ENCODE data around the gene DSCAML1.

Gene DSCAML1

DNA sequence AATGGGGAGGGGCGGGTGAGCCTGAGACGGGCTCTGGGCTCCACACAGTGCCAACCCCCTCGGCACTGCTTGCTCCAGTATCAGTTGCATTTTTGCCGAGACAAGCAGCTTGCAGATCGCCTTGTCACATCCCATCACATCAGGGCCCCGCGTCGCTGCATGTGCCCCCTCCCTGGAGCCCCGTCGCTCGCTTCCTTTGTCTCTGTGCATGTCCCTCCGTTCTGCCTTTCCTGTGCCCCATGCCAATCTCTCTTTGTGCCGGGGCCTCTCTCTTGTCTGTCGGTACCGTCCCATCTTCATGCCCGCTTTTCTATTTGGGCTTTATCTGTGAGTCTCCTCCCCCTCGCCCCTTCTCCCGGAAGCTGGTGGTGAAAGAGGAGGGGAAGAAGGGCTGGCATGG, 267.2 kb downstream of the DSCAML1 start:
- Mint-ChIP-seq H3K4me3 (no peak overlapping the region), H3K9me3 (no peaks in the 10 kb centered on the region)
- DNase-seq (ENCODE audit: low spot score in 2 of 2): no peak

DNA sequence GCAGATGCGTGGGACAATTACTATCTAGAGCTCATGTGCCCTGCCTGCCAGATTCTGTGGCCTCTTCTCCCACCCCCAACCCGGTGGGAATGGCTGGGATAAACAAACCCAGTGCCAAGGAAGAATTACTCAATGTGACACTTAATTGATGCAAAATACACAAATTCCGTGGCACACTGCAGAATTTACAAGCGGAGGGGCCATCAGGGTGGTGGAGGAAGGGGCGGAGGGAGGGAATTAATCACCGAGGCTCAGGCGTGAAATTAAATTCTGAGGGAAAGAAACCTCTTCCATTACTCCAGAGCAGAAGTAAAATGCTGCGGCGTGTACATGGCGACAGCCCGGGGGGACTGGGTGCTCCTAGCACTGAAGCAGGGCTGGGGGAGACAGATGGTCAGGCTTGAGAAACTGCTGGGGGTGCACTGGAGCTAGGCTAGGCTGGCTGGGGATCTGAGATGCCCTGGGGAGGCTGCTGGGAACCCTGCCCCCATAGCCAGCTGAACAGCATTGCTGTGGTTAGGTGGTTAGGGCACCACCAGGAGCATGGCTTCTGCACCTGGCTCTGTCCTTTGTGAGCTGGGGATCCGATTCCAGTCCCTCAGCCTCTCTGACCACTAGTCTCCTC, 268.8 kb downstream of the DSCAML1 start:
- no peaks in the 10 kb centered on the region for H3K36me3 Mint-ChIP-seq
- peaks cover 5% of the 10 kb centered on the region for H3K4me1 Mint-ChIP-seq
- H3K9me3 Mint-ChIP-seq: no peaks in the 10 kb centered on the region
- ATAC-seq (no peak), DNase-seq (ENCODE audit: low spot score in 2 of 2) (no peak)
- no peak overlapping the region for H3K27ac Mint-ChIP-seq
- no peak overlapping the region for H3K4me3 Mint-ChIP-seq

More for the DNA sequence above, 267.2 kb downstream of the DSCAML1 start:
- no peaks in the 10 kb centered on the region for H3K36me3 Mint-ChIP-seq
- peaks cover 5% of the 10 kb centered on the region for H3K4me1 Mint-ChIP-seq
- no peak for ATAC-seq
- no peak overlapping the region for H3K27ac Mint-ChIP-seq

DNA sequence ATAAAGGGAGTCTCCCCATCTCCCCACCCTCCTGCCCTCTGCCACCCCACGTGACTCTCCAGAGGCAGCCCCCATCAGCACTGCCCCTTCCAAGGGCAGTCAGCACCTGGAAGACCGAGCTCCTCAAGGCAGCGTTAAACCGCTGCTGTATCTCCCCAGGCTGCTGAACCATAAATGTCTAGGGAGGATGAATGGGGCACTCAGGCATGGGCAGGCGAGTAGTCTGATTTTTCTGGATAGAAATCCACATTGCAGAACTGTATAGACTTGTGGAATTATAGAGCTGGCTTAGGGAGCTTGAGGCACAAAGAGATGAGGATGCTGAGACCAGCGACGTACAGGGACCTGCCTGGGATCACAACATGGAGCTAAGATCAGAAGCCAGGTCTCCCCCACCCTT, 269.7 kb downstream of the DSCAML1 start:
- no peak overlapping the region for H3K27ac Mint-ChIP-seq
- DNase-seq (ENCODE audit: low spot score in 2 of 2) (no peak), ATAC-seq (no peak)
- no peaks in the 10 kb centered on the region for H3K9me3 Mint-ChIP-seq
- no peaks in the 10 kb centered on the region for H3K36me3 Mint-ChIP-seq
- H3K4me3 Mint-ChIP-seq: no peak overlapping the region
- peaks cover 5% of the 10 kb centered on the region for H3K4me1 Mint-ChIP-seq

DNA sequence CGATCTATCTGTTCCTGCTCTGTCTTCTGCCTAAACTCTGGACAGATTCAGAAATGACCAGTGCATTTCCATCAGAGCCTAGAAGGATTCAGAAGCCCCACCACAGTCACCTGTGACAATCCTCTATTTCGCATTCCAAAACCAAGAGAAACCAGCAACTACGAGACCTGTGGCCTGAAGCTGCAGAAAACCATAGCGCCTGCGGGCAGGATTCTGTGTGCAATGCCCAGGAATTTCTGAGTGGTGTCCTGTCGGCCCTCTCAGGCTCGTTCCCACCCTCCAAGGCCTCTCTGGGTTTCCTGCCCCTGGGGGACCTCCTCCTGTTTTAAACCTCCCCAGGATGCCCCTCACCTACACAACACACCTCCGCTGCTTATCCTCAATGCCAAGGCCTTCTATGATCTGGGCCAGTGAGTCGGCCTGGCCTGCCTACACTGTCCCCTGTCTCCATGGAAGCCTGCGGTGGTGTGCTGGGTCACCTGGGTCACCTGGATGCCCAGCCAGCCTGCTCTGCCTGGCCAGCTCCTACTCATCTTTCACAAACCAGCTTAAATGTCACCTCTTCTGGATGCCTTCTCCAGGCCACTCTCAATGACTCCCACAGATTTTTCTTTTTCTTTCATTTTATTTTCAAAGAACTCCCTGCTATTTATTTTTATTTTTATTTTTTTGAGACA, 271.0 kb downstream of the DSCAML1 start:
- Mint-ChIP-seq H3K4me3 (no peak overlapping the region), H3K4me1 (peaks cover 5% of the 10 kb centered on the region)

DNA sequence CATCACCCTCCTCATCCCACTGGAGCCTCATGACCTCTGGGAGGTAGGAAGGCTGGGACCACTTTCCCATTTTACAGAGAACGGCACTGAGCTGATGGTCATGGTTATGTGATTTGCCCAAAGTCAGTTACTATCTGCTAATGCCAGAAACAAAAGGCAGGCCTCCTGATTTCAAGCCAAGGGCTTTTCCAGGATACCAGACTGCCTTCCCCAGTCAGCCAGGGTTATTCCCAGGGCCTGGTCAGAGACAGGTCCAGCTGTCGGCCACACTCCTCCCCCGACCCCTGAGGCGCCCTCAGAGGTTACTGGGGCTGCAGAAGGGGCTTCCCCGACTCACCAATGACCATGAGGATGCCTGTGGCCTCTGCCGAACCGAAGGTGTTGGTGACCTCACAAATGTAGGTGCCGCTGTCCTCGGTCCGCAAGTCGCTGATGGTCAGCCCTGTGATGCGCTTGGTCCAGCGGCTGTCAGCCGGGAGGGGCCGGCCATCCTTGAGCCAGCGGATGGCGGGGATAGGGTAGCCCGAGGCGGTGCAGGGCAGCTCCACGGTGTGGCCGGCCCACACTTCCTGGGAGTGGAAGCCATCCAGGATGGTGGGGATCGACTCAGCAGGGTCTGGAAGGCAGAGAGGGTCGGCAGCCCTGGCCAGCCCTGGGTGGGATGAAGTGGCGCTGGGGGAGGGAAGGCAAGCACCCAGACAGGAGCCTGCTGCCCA, 272.4 kb downstream of the DSCAML1 start:
- Mint-ChIP-seq H3K36me3 (no peaks in the 10 kb centered on the region), H3K9me3 (no peaks in the 10 kb centered on the region), H3K27ac (no peak overlapping the region), H3K4me1 (peaks cover under 1% of the 10 kb centered on the region), H3K4me3 (no peak overlapping the region)
- DNase-seq (ENCODE audit: low spot score in 2 of 2): no peak
- no peak for ATAC-seq

More for the DNA sequence above, 271.0 kb downstream of the DSCAML1 start:
- H3K27ac Mint-ChIP-seq: no peak overlapping the region
- H3K9me3 Mint-ChIP-seq: no peaks in the 10 kb centered on the region
- DNase-seq (ENCODE audit: low spot score in 2 of 2) (no peak), ATAC-seq (no peak)
- no peaks in the 10 kb centered on the region for H3K36me3 Mint-ChIP-seq

DNA sequence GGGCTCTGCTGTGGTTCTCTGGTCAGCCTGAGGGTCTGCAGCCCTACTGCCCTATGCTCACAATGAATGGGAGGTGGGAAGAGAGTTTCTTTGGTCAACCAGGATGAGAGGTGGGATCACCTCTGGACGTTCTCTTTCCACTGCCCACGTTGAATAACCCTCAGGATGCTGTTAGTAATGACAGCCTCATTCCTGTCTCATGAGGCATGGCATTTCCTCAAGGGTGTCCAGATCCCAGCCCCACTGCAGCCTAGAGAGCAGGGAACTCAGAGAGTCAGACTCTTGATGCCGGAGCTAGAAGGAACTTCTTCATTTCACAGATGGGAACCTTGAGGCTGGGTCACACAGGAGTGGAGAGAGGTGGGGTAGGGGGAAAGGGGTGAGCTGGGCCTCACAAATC, 273.3 kb downstream of the DSCAML1 start:
- Mint-ChIP-seq H3K4me1 (no peaks in the 10 kb centered on the region), H3K4me3 (no peak overlapping the region), H3K9me3 (no peaks in the 10 kb centered on the region), H3K27ac (no peak overlapping the region), H3K36me3 (no peaks in the 10 kb centered on the region)
- DNase-seq (ENCODE audit: low spot score in 2 of 2) (no peak), ATAC-seq (no peak)

DNA sequence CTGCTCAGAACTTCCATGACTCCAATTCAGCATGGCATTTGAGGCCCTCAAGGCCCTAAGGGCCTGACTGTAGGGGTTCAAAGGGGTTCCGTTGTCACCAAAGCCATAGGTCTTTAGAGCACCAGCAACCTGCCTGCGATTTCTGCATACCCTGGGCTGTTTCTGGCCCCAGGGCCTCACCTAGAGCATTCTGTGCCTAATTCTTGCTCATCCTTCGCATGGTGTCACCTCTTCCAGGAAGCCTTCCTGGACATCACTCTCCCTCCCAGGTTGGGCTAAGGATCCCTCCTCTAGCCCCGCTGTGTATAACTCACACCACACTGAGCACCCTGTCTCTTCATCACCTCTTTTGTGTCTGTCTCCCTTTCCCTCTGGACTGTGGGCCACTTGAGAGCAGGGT, 275.0 kb downstream of the DSCAML1 start:
- Mint-ChIP-seq H3K9me3 (no peaks in the 10 kb centered on the region), H3K4me3 (no peak overlapping the region), H3K36me3 (no peaks in the 10 kb centered on the region), H3K27ac (no peak overlapping the region), H3K4me1 (no peaks in the 10 kb centered on the region)
- DNase-seq (ENCODE audit: low spot score in 2 of 2): no peak
- ATAC-seq: no peak

DNA sequence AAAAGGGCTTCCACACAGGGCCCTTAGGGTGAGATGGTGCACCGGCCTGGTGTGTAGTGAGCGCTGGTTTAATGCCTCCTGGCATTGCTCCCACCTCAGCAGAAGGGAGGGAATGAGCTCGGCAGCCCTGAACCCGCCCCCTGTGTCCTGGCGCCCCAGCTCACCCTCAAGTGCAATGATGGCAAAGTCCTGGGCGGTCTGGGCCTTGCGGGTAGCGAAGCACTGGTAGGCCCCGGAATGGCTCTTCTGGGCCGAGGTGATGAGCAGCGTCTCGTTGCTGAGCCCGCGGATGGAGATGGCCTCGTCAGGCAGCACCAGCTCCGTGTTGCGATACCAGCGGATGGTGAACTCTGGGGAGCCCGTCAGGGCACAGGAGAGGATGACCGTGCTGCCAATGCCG, 276.1 kb downstream of the DSCAML1 start:
- Mint-ChIP-seq H3K4me1 (no peaks in the 10 kb centered on the region), H3K9me3 (no peaks in the 10 kb centered on the region), H3K4me3 (no peak overlapping the region), H3K36me3 (no peaks in the 10 kb centered on the region), H3K27ac (peak overlapping the region; percentile 61)
- ATAC-seq (no peak), DNase-seq (ENCODE audit: low spot score in 2 of 2) (no peak)

DNA sequence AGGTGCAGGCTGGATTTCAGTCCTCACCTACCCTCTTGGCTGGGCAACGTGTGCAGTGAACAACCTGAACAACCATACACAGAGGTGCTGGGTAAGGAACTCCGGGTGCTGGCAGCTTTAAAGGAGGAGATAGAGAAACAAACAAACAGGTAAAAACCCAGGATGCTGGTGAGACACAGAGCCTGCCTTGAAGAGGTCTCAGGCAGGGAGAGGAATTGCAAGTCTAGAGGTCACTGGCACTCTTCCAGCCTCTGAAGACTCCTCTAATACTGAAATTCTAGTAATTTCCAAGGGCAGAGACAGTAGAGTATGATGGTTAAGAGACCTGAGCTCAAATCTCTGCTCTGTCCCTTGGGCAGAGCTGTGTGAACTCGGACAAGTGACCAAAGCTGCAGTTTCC, 276.8 kb downstream of the DSCAML1 start:
- Mint-ChIP-seq H3K27ac (no peak overlapping the region), H3K4me3 (no peak overlapping the region), H3K36me3 (no peaks in the 10 kb centered on the region), H3K9me3 (no peaks in the 10 kb centered on the region), H3K4me1 (no peaks in the 10 kb centered on the region)
- ATAC-seq (no peak), DNase-seq (ENCODE audit: low spot score in 2 of 2) (no peak)

DNA sequence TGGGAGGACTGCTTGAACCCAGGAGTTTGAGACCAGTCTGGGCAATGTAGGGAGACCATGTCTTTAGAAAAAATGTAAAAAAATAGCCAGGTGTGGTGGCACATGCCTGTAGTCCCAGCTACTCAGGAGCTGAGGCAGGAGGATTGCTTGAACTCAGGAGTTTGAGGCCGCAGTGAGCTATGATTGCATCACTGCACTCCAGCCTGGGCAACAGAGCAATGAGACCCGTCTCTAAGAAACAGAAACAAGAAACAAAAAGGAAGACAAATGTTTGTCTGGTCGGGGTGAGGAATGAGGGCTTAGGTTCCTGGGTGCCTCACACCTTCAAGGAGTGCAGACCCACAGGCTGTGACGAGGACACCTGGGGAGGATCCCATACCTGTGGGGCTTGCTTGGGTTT, 277.4 kb downstream of the DSCAML1 start:
- Mint-ChIP-seq H3K27ac (no peak overlapping the region), H3K9me3 (no peaks in the 10 kb centered on the region), H3K36me3 (no peaks in the 10 kb centered on the region), H3K4me1 (no peaks in the 10 kb centered on the region), H3K4me3 (no peak overlapping the region)
- ATAC-seq (no peak), DNase-seq (ENCODE audit: low spot score in 2 of 2) (no peak)

DNA sequence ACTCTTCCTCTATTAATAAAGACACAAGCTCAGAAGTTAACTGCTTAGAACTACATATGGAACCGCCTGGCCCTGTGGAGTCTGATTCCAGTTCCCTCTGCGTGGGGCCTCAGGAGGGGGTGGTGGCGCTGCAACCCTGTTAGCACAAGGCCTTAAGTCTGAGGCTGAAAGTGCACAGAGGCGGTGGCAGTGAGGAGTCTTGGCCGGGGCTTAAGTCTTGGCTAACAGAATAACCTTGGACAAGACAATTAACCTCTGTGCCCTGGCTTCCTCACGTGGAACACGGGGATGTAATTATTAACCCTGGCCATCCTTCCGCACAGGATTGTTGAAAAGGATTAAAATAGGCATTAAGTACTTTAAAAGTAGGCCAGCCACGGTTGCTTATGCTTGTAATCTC, 277.8 kb downstream of the DSCAML1 start:
- Mint-ChIP-seq H3K9me3 (no peaks in the 10 kb centered on the region), H3K4me1 (peaks cover 2% of the 10 kb centered on the region), H3K36me3 (no peaks in the 10 kb centered on the region), H3K27ac (no peak overlapping the region), H3K4me3 (no peak overlapping the region)
- no peak for DNase-seq (ENCODE audit: low spot score in 2 of 2)
- ATAC-seq: no peak

DNA sequence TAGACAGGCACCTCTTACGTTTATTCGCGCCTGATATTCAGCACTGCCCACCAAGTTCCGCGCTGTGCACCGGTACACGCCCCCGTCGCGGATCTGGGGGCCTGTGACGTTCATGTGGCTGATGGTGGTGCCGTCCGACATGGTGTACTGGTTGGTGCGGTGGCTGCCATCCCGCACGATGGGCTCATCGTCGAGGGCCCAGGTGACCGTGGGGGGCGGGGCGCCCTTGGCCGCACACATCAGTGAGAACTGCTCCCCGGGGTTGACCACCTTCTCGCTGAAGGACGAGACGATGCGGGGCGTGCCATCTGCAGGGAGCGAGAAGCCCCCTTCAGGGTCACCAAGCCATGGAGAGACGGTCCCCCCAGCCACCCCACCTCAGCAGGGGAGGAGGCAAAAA, 278.6 kb downstream of the DSCAML1 start:
- H3K27ac Mint-ChIP-seq: no peak overlapping the region
- ATAC-seq (no peak), DNase-seq (ENCODE audit: low spot score in 2 of 2) (no peak)
- H3K4me3 Mint-ChIP-seq: no peak overlapping the region
- no peaks in the 10 kb centered on the region for H3K9me3 Mint-ChIP-seq
- no peaks in the 10 kb centered on the region for H3K36me3 Mint-ChIP-seq
- peaks cover 5% of the 10 kb centered on the region for H3K4me1 Mint-ChIP-seq

DNA sequence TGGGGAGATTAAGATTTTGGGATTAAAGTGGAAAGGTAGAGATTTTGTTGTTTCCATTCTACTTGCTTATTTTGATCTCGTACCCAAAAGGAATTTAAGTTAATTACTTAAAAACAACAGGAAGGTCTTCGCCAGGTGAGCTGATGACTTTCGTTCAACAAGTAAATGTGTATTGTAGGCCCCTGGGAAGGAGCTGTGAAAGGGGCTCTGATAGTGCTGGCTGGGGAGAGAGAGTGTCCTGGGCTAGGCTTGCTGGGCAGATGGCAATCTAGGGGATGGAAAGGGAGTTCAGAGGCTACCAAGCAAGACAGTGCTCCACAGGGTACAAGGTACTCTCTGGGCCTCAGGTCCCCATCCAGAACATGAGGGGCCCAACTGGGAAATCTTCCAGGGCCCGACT, 279.9 kb downstream of the DSCAML1 start:
- Mint-ChIP-seq H3K4me3 (no peak overlapping the region), H3K36me3 (no peaks in the 10 kb centered on the region), H3K9me3 (no peaks in the 10 kb centered on the region), H3K27ac (no peak overlapping the region), H3K4me1 (peaks cover 5% of the 10 kb centered on the region)
- no peak for ATAC-seq
- DNase-seq (ENCODE audit: low spot score in 2 of 2): no peak

DNA sequence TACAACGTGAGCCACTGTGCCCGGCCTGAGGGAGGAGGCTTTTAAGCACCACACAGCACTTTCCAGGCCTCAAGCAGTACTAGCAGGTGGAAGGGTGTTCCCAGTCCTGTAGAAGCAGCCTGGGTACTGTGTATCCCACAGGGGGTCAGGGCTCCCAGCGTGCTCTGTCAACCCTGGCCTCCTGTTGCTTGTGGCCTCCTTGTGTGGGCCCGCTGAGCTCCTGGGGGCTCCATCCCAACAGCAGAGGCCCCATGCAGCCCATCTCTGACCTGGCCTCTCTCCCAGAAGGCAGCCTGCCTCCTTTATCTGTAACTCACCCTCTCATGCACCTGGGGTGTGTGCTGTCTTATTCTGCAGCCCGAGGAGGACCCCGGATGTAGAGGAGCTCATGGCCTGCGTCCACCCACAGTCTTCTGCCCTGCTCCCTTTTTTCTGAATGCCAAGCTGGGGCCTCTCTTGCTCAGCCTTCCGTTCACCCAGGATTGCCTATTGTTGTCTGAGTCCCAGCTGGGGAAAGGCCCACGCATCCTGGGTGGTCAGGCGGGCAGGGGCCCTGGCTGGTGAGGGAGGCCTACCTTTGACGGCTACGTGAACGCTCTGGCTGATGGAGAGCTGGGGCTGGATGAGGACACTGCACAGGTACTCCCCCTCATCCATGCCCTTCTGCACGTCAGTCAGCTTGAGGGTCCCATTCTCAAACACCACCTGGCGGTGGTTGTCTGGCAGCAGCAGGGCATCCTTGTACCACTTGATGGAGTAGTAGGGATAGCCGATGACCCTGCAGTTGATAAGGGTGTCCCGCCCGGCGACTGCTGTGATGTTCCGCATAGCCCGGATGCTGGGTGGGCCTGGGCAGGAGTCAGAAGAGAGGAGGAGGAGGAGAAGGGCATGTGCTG, 280.9 kb downstream of the DSCAML1 start:
- peaks cover 5% of the 10 kb centered on the region for H3K4me1 Mint-ChIP-seq
- no peaks in the 10 kb centered on the region for H3K36me3 Mint-ChIP-seq
- DNase-seq (ENCODE audit: low spot score in 2 of 2) (no peak), ATAC-seq (no peak)
- H3K4me3 Mint-ChIP-seq: no peak overlapping the region
- H3K27ac Mint-ChIP-seq: no peak overlapping the region
- no peaks in the 10 kb centered on the region for H3K9me3 Mint-ChIP-seq

DNA sequence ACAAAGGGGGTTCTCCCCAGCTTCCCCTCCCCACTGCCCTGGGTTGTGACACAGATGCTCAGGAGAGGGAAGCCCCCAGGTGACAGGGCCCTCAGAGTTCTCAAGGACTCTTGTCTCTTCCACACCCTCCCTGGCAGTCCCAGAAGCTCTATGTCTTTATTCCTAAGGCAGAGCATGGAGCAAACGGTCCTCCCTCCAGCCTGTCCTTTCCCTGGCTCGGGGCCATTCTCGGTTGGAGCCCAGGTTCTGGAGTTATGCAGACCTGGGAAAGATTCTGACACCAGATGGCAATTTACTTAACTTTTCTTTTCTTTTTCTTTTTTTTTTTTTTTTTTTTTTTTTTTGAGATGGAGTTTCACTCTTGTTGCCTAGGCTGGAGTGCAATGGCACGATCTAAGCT, 282.8 kb downstream of the DSCAML1 start:
- Mint-ChIP-seq H3K27ac (no peak overlapping the region), H3K36me3 (no peaks in the 10 kb centered on the region), H3K9me3 (no peaks in the 10 kb centered on the region), H3K4me3 (no peak overlapping the region), H3K4me1 (peaks cover 5% of the 10 kb centered on the region)
- ATAC-seq (no peak), DNase-seq (ENCODE audit: low spot score in 2 of 2) (no peak)
